ENCODE measurements around the gene BCAS4.
A peak's percentile ranks its signal among the peaks of the same experiment; 100 is the strongest.
"Not testable (repeated sequence)": the region's sequence is repeated elsewhere in the genome, so short reads cannot be mapped to it uniquely, and the experiment has no call there.

The BCAS4 gene

DNA sequence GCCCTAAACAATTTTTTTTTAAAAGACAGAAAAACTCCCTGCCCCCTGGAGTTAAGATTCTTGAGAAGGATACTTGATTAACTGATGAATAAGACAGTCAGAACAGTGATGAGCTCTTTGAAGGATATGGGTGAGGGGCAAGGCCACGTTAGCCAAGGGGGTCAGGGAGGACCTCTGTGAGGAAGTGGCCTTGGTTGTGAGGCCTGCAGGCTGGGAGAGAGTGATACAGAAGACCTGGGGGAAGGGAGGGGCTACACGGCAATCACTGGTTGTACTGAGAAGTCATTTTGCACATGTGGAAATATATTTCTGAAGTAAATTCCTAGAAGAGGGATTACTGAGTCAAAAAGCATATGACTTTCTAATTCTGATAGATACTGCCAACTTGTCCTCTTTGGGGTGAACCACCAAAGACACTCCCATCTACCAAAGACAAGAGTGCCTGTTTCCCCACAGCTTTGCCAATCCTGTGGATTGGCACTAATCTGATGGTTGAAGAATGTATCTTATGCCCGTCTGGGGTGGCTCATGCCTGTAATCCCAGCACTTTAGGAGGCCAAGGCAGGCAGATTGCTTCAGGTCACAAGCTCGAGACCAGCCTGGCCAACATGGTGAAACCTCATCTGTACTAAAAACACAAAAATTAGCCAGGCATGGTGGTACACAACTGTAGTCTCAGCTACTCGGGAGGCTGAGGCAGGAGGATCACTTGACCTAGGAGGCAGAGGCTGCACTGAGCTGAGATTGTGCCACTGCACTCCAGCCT, 22.3 kb upstream of the BCAS4 start:
- DNase-seq = no peak

DNA sequence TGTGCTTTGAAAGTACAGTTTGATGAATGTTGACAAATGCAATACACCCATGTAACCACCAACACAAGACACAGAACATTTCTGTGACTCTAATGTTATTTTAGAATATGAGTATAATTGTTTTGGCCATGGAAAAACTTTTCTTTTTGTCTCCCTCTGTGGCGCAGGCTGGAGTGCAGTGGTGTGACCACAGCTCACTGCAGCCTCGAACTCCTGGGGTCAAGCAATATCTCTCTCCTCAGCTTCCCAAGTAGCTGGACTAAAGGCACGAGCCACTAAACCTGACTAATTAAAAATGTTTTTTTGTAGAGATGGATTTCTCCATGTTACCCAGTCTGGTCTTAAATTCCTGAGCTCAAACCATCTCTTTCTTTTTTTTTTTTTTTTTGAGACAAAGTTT, 20.3 kb upstream of the BCAS4 start:
- no peak for DNase-seq

DNA sequence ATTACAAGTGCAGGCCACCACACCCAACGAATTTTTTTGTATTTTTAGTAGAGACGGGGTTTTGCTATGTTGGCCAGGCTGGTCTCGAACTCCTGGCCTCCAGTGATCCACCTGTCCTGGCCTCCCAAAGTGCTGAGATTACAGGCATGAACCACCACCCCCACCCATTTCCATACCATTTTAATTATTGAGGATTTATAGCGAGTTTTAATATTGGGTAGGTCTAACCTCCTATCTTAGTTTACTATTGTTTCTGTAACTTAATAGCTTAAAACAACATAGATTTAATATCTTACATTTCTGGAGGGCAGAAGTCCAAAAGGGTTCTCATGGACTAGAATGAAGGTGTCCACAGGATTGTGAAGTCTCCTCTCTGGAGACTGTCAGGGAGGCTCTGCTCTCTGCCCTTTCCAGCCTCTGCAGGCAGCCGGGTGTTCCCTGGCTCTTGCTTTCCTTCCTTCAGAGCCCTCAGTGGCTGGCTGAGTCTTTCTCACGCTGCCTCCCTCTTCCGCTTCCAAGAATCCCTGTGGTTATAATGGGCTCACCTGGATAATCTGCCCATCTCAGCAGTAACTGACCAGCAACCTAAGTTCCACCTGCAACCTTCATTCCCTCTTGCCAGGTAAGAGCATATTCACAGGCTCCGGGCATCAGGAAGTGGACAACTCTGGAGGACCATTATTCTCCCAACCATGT, 18.6 kb upstream of the BCAS4 start:
- no peak for DNase-seq

DNA sequence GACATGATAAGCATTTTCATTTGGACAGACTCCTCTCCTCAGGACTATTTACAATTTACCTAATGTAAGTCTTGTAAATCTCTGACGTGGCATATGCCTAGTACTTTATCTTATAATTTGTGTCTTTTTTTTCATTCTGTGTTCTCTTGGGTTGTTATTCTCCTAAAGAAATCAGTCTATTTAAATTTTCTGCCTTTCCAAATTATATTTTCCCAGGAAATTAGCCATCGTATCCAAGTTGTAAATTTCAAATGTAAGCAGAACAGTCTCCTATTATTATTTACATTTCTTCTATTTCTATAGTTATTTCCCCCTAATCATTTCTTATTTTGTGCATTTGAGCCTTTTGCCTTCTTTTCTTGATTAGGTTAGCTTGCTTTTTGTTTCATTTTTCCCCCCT, 17.5 kb upstream of the BCAS4 start:
- DNase-seq = no peak

- not testable (repeated sequence) for DNase-seq
These were observed 15.9 kb upstream of the BCAS4 start for GRCh38 chr20:50778994-50779393.

DNA sequence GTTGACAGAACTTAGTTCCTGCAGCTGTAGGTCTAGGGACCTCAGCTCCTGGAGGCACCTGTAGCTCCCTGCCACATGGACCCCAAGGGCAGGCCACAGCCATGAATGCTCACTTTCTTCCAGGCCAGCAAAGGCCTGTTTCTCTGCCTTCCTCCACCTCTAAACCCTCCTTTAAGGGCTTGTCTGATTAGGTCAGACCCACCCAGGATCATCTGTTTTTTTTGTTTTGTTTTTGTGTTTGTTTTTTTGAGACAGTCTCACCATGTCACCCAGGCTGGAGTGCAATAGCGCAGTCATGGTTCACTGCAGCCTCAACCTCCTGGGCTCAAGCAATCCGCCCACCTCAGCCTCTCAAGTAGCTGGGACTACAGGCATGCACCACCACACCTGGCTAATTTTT, 11.5 kb upstream of the BCAS4 start:
- DNase-seq = no peak

GRCh38 chr20:50783903-50784302, 11.0 kb upstream of the BCAS4 start:
- no peak for DNase-seq

GRCh38 chr20:50784464-50784863, 10.4 kb upstream of the BCAS4 start:
- no peak for DNase-seq

GRCh38 chr20:50786703-50787102, 8.2 kb upstream of the BCAS4 start:
- no peak for DNase-seq

DNA sequence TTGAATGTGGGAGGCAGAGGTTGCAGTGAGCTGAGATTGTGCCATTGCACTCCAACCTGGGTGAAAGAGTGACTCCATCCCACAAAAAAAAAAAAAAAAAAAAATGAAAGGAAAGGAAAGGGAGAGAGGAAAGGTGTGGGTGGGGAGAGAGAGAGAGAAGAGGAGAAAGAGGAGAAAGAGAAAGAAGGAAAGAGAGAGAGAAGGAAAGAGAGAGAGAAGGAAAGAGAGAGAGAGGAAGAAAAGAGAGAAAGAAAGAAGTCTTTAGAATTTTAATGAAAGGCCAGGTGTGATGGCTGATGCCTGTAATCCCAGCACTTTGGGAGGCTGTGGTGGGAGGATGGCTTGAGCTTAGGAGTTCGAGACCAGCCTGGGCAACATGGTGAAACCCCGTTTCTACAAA, 7.7 kb upstream of the BCAS4 start:
- DNase-seq = no peak

DNA sequence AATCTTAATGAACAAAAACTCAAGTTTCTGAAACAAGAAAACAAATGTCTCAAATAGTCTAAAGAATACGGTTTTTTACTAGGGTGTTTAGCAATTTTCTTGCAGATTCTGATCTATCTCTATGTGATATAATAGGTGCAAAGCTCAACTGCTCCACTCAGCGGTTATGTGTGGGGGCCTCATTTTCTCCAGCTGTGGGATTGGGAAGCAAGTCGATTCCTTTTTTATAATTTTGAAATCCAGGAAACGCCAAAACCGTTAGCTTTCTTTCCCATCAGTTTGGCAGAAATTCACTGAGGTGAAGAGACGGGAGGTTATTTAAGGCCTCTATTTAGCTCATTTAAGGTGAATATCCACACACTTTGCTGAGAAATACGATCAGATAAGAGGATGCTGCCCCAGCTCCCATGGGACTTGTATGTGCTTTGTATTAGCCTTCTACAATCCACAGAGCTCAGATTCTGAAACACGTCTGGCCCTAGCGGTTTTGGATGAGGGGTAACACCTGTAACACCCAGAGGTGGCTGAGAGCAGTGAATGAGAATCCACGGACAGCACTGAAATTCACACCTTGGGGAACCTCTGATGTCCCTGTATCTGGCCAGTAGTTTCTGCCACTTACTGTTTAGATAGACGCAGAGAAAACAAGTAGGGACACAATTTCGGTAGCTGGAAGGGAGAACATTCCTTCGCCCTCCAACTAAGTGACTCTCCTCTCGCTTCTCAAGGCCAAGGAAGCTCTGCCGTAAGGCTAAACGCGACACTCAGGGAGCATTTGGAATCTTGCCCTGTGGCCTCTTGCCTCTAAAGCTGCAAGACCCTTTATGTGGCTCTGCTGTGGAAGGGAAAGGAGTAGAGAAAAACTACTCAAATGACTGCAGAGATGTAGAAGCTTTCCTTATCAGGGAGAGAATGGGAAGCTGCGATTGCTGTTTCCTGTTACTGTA, 6.5 kb upstream of the BCAS4 start:
- DNase-seq = no peak

DNA sequence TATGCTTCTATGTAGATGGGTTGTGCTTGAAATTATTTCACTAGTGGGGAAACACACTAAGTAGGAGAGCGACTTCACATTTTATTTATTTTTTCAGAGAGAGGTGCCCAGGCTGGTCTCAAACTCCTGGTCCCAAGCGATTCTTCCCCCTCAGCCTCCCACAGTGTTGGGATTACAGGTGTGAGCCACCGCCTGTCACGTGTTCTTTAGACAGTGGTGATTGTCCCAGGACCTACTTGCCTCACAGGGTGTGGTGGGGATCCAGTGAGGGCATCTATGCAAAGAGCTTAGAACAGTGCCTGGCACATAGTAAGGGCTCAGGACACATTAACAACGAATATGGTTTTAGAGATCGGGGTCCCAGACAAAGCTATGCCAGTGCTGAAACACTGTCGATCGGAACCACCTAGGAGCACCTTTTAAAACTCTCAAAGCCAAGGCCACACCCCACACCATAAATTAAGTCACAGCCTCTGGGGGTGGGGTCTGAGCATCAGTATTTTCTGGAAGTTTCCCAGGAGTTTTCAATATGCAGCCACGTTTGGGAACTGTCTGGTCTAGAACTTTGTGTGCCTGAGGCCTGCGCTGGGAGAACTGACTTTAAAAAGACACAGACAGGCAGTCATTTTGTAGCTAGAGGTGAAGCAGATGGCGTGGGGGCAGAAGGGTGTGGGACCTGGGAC, 4.8 kb upstream of the BCAS4 start:
- DNase-seq = no peak

DNA sequence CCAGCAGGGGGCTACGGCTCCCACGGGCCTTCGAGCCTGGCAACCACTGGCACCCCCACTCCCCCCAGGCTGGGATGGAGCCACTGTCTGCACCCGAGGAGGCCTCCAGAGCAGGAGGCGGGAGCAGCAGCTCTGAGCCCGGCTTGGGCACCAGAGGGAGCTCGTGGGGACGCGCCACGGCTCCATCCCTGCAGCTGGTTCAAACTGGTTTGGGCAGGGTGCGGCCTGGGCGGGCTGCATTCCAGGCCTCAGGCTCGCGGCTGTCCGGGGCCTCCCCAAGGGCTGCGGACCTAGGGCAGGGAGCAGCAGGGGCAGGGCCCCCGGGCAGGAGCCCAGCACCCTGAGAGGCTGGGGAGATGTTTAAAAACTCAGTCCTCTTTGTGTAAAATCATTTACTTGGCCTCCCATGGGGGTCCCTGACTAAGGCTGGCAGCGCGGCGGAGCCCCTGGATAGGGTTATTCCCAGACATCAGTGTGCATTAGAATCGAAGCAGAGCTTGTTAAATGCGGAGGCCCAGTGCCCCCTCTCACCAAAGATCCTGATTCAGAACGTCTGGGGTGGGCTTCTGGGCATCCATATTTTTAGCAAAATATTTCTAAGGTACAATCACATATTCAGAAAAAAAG, 4.1 kb upstream of the BCAS4 start:
- DNase-seq = peak; percentile 49

GRCh38 chr20:50792708-50793574, 1.9 kb upstream of the BCAS4 start:
- no peak for DNase-seq

GRCh38 chr20:50793575-50794016, 1.3 kb upstream of the BCAS4 start:
- DNase-seq = not testable (repeated sequence)

- DNase-seq = no peak
These were observed 548 bp upstream of the BCAS4 start for GRCh38 chr20:50794181-50794845.

GRCh38 chr20:50797142-50797541, 2.3 kb downstream of the BCAS4 start:
- no peak for DNase-seq

DNA sequence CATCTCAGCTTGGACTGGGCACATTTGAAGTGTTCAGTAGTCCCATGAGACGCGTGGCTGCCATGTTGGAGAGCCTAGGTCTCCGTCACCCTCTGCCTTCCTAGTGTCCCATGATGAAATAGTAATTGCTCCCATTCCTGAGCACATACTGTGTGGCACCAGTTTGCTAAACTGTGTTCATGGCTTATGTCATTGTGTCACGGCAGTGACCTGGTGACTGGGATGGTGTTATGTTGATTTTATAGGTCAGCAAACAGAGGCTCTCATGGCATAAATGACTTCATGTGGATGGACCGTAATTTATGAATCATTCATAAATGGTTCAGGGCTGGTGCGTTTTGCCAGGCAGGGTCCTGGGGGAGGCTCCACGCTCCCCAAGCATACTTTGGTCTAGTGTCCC, 3.8 kb downstream of the BCAS4 start:
- DNase-seq = no peak

DNA sequence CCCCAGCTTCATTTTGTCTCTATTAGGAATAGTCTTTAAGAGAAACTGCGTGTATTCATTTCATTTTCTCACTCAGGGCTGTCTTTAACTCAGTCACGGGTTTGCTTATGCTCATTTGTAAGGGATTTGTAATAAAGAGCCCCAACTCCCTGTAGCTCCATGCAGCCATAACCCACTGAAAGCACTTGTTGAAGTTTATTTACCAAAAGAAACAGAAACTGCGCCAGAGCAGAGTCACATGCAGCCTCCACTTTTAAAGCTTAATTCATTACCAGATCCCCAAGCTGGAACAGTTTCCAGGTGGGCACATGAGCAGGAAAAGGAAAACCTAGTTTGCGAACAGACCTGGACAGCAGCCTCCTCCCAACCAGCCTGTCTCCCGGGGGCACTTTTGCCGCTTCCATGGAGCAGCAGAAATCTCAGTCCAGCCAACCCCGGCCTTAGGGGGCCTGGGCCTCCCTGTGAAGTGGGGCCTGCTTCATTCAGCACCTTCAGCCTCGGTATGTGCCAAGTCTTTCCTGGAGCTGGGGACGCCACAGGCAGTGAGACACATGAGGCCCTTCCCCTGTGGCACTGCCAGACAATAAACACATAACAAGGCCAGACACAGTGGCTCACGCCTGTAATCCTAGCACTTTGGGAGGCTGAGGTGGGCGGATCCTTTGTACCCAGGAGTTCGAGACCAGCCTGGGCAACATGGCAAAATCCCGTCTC, 4.5 kb downstream of the BCAS4 start:
- no peak for DNase-seq

Measured in NCI-H2107 (cell line).